NOMO-1 treated with DMSO at 0.1 percent for 48 hours (cell line): Measurements from ENCODE around the gene STAC3.

Experiments used
- DNase-seq: peaks from one replicate; lab custom pipeline; 2025; ENCODE audit not compliant: unreplicated experiment; lab: John Stamatoyannopoulos, UW

STAC3 gene

GRCh38 chr12:57211791-57212700, 38.9 kb downstream of the STAC3 start:
- DNase-seq, result no peak

GRCh38 chr12:57210926-57211692, 39.9 kb downstream of the STAC3 start:
- peak; percentile 53 for DNase-seq

DNA sequence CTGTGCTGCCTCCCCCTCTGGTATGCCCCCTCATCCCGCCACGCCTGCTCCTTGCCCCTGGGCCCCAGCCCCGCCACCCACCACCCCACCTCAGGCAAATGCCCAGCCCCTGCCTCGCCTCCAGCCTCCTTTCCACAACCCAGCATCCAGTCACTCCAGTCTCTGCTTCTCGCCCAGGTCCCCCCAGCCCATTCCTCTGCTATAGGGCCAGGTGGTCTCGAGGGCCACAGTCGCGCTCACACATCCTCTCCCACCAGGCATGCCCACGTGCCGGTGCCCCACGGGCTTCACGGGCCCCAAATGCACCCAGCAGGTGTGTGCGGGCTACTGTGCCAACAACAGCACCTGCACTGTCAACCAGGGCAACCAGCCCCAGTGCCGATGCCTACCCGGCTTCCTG, 40.5 kb downstream of the STAC3 start:
- no peak for DNase-seq

- no peak for DNase-seq
Measured at GRCh38 chr12:57209916-57210315, 41.1 kb downstream of the STAC3 start.

GRCh38 chr12:57208631-57209282, 42.2 kb downstream of the STAC3 start:
- no peak for DNase-seq

DNA sequence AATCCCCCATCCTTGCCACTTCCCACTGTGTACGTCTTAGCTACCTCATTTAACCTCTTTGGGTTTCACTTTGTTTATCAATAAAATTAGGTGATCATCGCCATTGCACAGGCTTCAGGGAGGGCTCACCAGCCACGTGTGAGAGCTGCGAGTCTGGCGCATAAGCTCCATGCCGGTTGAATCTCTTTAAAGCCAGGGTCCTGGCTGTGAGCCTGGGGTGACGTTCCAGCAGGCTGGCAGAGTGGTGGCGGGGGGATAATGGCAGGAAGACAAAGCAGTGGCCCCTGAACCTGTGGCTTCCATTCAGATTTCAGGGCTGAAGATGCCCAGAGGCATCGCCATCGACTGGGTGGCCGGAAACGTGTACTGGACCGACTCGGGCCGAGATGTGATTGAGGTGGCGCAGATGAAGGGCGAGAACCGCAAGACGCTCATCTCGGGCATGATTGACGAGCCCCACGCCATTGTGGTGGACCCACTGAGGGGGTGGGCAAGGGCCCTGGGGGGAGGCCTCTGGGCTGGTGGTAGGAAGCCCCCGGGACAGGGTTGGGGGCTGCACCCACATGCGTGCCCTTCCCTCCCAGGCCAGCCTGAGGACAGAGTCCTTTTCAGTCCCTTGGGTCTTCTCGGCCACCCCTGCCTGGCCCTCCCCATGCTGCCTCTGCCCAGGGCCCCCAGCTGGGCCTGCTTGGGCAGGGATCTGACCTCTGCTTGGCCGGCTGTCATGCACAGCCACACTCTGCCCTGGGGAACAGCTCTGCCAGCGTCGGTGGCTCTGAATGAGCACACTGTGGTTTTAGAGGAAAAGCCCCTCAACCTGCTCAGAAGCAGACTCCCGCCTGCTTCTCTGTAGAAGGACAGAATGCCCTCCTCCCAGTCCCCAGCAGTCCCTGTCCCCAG, 43.0 kb downstream of the STAC3 start:
- DNase-seq, result no peak

DNA sequence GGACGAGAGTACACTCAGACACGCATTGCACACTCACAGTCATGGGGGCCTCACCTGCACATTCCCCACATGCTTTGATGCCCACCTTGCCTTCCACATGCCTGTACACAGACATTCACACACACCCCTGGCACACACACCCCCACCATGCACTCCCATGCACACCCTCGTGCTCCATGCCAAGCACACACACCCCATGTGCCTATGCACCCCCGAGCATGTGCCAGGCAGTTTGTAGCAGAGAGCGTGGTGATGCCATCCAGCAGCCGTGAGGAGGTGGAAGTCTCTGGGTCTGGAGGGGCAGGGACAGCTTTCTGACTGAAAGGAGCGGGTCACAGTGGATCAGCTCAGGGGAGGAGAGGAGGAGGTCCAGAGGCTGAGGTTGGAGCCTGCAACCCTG, 45.1 kb downstream of the STAC3 start:
- no peak for DNase-seq

DNA sequence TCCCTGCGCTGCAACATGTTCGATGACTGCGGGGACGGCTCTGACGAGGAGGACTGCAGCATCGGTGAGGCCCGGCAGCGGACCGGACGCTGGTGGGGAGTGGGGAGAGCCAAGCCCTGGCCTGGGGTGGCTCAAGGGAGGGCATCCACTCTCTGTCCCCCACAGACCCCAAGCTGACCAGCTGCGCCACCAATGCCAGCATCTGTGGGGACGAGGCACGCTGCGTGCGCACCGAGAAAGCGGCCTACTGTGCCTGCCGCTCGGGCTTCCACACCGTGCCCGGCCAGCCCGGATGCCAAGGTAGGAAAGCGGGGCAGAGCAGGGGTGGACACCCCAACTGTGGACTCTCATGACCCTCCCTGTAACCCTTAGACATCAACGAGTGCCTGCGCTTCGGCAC, 45.8 kb downstream of the STAC3 start:
- DNase-seq, result no peak

DNA sequence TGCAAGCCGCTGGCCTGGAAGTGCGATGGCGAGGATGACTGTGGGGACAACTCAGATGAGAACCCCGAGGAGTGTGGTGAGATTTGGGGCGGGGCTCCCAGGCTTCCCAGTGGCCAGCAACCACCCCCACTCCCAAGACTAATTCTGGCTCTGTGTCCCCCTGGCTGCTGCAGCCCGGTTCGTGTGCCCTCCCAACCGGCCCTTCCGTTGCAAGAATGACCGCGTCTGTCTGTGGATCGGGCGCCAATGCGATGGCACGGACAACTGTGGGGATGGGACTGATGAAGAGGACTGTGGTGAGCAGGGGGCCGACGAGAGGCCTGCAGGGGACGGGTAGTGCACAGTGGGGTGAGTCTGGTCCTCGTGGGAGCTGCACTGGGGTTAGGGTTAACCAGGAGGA, 46.5 kb downstream of the STAC3 start:
- DNase-seq, result no peak

- DNase-seq, result no peak
Measured at GRCh38 chr12:57203791-57204190, 47.2 kb downstream of the STAC3 start.

DNA sequence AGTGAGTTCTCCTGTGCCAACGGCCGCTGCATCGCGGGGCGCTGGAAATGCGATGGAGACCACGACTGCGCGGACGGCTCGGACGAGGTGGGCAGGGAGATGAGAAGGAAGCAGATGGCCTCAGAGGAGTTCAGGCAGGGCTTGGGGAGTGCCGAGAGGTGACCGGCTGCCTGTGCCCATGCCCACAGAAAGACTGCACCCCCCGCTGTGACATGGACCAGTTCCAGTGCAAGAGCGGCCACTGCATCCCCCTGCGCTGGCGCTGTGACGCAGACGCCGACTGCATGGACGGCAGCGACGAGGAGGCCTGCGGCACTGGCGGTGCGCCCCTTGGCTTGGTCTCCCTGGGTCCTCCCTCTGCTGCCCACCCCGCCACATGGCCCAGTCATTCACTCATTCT, 47.8 kb downstream of the STAC3 start:
- no peak for DNase-seq

- no peak for DNase-seq
Measured at GRCh38 chr12:57202321-57202720, 48.7 kb downstream of the STAC3 start.

DNA sequence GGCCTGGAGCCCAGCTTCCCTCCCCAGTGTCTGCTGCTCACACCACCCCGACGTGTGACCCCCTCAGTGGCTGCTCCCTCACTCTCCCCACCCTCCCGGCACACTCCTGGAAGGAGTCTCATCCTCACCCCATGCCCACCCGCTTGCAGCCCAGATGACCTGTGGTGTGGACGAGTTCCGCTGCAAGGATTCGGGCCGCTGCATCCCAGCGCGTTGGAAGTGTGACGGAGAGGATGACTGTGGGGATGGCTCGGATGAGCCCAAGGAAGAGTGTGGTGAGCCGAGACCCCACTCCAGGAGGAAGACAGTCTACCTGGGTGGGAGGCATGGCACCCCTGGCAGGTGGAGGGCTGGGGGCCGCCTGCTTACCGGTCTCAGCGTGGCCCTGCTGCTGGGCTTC, 49.4 kb downstream of the STAC3 start:
- DNase-seq, result no peak

- no peak for DNase-seq
Measured at GRCh38 chr12:57201219-57201618, 49.8 kb downstream of the STAC3 start.

- no peak for DNase-seq
Measured at GRCh38 chr12:57200497-57200896, 50.5 kb downstream of the STAC3 start.

DNA sequence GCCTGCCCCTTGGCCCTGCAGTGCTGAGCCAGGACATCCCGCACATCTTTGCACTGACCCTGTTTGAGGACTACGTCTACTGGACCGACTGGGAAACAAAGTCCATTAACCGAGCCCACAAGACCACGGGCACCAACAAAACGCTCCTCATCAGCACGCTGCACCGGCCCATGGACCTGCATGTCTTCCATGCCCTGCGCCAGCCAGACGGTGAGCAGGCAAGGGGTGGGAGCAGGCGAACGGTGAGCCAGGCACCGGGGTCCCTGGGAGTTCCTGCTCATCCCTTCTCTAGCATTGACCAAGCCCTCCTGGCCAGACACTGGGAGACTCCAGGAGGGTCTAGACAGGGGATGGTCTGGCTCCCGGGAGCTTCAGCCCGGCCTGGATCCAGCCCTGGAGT, 51.8 kb downstream of the STAC3 start:
- DNase-seq, result no peak

- no peak for DNase-seq
Measured at GRCh38 chr12:57198329-57198728, 52.7 kb downstream of the STAC3 start.

DNA sequence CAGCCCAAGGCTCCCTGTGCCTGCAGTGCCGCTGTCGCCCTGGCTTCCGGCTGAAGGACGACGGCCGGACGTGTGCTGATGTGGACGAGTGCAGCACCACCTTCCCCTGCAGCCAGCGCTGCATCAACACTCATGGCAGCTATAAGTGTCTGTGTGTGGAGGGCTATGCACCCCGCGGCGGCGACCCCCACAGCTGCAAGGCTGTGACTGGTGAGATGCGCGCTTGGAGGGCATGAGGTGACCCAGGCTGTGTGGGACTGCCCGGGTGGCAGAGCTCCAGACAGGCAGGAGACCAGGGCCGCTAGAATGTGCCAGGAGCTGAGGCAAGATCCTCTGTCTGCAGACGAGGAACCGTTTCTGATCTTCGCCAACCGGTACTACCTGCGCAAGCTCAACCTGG, 54.0 kb downstream of the STAC3 start:
- DNase-seq, result no peak

DNA sequence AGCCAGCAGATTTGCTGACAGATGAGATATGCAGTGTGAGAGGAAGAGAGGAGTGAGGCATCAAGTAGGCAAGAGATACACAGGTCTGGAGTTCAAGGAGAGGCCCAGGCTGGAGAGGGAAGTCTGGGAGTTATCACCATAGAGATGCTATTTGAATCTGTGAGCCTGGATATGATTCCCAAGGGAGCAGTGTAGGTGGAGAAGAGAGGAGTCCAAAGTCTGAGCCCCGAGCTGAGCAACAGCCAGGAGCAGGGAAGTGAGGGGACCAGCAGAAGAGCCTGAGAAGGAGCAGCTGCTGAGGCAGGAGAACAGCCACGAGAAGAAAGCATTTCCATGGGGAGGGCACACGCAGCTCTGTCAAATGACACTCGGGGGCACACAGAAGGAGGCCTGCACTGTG, 54.5 kb downstream of the STAC3 start:
- DNase-seq, result no peak

GRCh38 chr12:57195611-57196371, 55.2 kb downstream of the STAC3 start:
- DNase-seq, result no peak
